Right lung (tissue), 5 donors: Measurements from ENCODE around the gene SPSB3. TPM values are rescaled to one million over a fixed set of nuclear protein-coding genes. Genes with fewer than 3 reads are reported as not detected.

Experiments
- DNase-seq, 2 donors: peaks; one replicate each; pipeline ENCODE4 v3.0.0-alpha.2; 2013
- polyA plus RNA-seq, 5 donors: library from polyadenylated mRNA; unstranded; fragments of 120-200 nt; gene quantifications; one replicate each; pipeline versions ENCODE4 v1.2.1 to v1.2.3, GENCODE V29; 2013; ENCODE audit warnings: inconsistent platforms in 1 of 5, low replicate concordance in 1 of 5; ENCODE audit not compliant: insufficient read length in 5 of 5, insufficient read depth in 1 of 5

SPSB3 gene
- polyA plus RNA-seq, 5 donors: 24.0 to 47.3 (median 35.9) TPM

DNA sequence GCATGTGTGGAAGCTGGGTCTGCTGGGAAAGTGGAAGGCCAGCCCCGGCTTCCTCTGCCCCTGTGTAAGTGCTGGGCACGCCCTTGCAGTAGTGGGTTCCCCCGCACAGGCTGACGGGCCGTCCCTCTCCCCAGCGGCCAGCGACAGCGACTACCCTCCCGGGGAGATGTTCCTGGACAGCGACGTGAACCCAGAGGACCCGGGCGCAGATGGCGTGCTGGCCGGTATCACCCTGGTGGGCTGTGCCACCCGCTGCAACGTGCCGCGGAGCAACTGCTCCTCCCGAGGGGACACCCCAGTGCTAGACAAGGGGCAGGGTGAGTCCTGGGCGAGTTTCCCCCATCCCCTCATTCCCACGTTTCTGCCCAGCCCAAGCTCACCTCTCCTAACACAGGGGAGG is 16.5 kb downstream of the SPSB3 start:
- no peak for DNase-seq

DNA sequence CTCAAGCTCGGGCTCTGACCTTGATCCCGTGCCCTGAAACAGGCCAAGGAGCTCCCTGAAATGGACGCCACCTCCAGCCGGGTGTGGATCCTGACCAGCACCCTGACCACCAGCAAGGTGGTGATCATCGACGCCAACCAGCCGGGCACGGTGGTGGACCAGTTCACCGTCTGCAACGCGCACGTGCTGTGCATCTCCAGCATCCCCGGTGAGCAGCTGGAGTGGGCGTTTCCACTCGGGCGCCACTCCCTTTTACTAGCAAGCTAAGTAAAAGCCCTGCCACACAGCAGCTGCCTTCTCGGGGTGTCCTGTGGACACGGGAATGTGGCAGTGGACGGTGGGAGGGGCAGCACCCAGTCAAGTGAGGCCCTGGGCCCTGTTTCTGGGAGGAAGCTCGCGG is 17.4 kb downstream of the SPSB3 start:
- DNase-seq: no peak

- DNase-seq: no peak
These were observed 18.6 kb downstream of the SPSB3 start for GRCh38 chr16:1763521-1764511.

DNA sequence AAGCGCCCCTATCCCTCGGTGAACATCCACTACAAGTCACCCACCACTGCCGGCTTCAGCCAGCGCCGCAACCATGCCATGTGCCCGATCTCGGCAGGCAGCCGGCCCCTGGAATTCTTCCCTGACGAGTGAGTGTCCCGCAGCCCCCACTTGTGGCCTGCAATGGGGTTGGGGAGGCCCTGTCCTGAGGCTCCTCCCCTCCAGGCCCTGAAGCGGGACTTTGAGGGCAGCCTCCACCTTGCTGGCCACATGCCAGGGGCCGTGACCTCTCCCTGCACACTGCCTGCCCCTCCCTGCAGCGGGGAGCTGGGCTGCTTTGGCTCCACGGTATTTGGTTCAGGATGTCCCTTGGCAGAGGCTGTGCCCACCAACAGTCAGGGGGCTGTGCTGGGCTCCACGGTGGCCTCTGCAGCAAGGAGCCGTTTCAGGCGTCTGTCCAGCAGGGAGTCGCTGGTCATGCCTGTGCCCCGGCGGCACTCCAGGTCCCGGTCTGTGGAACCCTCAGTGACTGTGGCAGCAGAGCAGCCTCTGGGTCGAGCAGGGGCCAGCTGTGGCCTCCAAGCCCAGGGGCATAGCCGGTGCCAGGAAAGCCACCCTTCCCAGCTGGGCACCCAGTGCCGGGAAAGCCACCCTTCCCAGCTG is 19.4 kb downstream of the SPSB3 start:
- no peak for DNase-seq

DNA sequence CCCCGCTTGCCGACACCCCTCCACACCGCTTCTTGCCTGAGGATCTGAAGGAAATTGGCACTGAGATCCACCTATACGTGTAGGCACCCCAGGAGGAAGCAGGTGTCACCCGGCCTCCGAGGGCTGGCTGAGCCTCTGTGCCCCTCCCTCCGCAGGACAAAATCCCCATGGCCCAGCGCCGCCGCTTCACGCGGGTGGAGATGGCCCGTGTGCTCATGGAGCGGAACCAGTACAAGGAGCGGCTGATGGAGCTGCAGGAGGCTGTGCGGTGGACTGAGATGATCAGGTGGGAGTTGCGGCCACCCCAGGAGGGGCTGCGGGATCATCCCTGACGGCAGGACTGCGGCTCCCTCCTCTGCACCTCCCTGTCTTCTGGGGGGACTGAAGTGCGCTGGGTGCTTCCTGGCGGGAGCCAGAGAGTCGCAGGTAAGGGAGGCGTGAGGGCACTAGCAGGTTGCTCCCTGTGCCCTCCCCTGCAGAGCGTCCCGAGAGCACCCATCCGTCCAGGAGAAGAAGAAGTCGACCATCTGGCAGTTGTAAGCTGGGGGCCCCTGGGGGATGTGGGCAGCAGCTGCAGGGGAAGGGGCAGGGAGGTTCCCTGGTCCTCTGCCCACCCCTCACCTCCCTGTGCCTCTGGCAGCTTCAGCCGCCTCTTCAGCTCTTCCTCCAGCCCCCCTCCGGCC is 20.0 kb downstream of the SPSB3 start:
- no peak for DNase-seq

DNA sequence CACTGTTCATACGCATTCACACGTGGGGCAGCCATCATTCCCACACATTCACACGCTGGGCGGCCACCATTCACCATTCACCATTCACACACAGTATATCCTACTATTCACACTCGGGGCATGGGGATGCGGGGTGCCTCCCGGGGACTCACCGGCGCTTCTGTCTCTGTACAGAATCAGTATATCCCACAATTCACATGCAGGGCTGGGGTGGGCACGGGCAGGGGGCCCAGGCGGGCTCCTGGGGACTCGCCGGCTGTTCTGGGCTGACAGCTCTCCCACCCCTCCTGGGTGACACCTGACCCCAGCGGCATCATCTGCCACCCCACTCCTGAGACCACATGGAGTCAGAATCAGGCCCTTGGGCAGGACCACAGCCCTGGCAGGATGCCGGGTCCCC is 20.6 kb downstream of the SPSB3 start:
- no peak for DNase-seq

- DNase-seq: no peak
These were observed 21.5 kb downstream of the SPSB3 start for GRCh38 chr16:1760911-1761310.

- no peak for DNase-seq
These were observed 22.9 kb downstream of the SPSB3 start for GRCh38 chr16:1759511-1759910.

DNA sequence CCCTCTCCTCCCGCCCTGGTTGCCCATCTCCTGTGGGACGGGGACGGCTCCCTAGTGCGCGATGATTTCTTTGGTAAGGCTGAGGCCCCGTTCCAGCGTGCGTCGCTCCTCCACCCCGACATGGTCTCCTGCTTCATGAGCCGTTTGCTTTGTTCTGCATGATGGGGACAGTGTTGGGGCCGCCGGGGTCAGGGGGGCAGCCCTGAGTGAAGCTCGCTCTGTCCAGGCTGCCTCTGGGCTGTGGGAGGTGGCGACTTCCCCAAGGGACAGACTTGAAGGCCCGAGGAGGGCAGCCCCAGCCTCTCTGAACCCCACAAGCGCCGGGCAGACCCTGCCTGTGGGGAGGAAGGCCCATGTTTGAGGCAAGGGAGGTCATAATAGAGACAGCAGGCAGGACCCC is 23.4 kb downstream of the SPSB3 start:
- DNase-seq: no peak

GRCh38 chr16:1757714-1758461 is 24.5 kb downstream of the SPSB3 start:
- no peak for DNase-seq

DNA sequence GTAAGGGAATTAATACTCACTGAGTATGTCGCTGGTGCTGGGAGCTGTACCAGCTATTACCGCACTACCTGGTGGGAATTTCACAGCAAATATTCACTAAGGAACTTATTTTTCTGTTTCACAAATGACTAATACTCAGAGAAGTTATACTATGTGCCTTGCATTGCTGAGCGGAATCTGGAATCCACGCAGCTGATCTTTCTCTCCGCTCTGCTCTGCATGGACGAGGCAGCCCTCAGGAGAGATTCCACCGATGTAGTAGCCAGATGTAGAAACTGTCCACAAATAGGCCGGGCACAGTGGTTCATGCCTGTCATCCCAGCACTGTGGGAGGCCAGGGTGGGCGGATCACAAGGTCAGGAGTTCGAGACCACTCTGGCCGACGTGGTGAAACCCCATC is 28.2 kb downstream of the SPSB3 start:
- no peak for DNase-seq

- DNase-seq: no peak
These were observed 29.5 kb downstream of the SPSB3 start for GRCh38 chr16:1752853-1753252.

- DNase-seq: no peak
These were observed 30.4 kb downstream of the SPSB3 start for GRCh38 chr16:1751946-1752345.

DNA sequence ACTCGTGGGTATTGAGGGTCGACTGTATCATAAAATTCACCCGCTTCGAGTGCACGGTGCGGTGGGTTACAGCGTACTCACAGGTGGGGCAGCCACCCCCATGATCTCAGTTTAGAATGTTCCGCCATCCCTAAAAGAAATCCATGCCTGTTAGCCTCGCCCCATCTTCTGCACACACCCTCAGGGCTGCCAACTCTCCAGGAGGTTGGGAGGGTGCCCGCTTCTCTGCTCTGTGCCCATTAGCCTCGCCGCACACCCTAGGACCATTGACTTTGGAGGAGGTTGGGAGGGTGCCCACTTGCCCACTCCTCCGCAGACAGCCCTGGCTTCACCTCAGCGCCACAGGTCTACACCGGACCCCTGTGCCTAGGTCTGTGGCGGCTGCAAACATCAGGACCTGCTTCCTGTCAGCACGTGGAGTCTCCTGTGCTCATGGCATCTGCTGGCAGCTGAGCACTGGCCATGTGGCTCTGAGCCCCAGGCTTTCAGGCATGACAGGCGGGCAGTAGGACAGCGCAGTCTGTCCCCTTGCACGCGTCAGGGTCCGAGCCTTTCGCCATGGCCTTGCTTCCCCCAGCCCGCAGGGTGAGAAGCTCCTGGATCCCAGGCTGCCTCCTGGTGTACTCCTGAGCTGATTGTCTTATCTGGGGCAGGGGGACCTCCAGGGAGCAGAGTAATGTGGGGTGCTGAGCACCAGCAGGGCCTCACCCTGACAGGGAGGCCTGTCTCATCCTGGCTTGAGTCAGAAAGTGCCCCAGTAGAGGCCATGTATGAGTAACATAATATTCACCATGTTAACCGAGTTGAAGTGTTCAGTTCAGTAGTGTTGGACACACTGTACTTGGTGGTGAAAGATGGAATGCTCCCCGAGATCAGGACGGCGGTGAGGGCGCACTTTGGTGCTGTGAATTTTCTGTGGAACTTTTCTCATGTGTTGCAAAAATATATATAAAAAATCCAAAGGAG is 32.9 kb downstream of the SPSB3 start:
- DNase-seq: no peak

GRCh38 chr16:1747934-1748333 is 34.4 kb downstream of the SPSB3 start:
- no peak for DNase-seq

- DNase-seq: no peak
These were observed 35.6 kb downstream of the SPSB3 start for GRCh38 chr16:1746693-1747195.

DNA sequence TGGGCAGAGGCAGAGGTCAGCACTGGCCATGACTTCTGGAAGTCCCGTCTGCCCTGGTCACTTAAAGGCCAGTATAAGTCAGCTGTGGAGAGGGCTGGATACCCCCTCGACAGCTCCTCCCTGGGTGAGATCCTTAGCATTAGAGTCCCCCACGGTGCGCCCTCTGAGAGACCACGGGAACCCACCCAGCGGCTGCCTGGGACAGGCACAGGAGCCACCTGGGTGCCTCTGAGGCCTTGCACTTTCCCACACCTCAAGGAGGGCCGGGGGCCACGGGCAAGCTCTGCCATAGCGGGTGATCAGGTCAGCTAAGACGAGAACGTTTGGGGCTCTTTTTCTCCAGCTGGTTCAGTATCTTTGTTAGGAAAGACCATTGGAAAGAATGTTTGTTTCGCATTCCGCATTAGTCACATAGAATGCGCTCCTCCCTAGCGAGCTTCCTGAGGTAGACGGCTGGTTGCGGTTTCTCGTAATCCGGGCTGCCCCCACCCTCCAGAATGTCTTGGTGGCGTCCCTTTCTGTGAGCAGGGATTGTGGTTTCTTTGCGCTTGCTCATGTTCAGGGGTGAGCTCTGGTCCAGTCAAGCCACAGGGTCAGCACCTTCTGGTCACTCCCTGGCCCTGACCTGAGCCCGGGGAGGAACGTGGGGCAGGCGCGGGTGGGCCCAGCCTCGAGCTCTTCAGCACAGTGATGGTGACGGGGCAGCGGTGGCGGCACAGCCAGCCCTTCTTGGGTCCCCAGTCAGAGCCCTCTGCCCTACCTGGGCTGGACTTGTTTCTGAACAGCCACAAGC is 36.3 kb downstream of the SPSB3 start:
- no peak for DNase-seq

GRCh38 chr16:1745181-1745899 is 37.0 kb downstream of the SPSB3 start:
- DNase-seq: no peak

DNA sequence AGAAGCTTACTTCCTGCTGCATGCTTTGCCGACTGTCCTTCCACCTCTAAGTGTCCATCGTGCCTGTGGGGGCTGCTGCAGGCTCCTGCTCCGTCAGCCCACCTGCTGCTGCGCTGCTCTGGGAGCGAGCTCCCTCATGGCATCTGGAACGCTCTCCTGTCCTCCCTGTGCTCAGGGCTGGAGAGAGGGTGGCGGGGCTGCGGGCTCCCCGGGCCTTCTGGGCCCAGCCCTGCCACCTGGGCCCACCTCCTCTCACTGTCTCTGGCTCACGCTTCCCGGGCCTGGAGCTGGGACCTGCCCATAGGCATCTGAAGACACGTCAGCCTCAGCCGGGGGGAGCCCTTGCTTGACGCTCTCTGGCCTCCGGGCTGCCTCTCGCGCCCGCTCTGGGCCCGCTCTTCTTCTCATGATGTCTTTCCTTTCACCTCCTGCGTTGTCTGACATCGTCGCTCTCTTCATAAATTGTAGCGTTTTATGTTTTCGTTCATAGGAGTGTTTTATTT is 38.0 kb downstream of the SPSB3 start:
- no peak for DNase-seq
